WI38 (cell line): Measurements from ENCODE around the gene TECTB.

Experiments used
- H3K4me3 ChIP-seq: 2 replicates; pipeline ENCODE4 v1.5.1; 2011; ENCODE audit warnings: low read depth, mild to moderate bottlenecking, control low read depth, low read length
- CTCF ChIP-seq: IDR thresholded peaks from 2 replicates; pipeline ENCODE4 v1.5.1; 2012; ENCODE audit warnings: low read depth, mild to moderate bottlenecking, control low read depth, low read length

TECTB gene

DNA sequence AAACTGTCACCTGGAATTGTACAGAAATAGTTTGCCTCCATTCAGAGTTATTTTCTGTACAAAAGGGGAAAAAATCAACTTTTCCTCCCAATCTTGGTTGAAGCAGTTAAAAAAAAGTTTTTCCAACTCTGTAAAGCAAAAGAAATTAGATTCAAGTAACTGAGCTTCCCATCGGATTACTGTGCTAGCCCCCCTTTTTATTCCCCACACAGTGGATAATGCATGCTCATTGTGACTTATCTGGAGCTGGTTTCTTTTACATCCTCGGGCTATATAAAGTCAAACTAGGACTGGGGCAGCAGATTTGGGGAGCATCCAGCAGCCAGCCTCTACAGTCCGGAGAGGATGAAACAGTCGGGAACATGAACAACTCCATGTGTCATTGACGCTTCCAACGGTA, at the start of gene TECTB:
Gene TECTB (plus strand): TSS at position 301 of the 400 bp plus-strand sequence. CDS start 335 bp downstream, outside the sequence.
- no peak for TF ChIP-seq CTCF
- no peak within 1 kb of the TSS for H3K4me3 ChIP-seq

GRCh38 chr10:112235141-112235540, 48.1 kb upstream of the TECTB start:
- TF ChIP-seq CTCF, result no peak
- no peak overlapping the region for H3K4me3 ChIP-seq

DNA sequence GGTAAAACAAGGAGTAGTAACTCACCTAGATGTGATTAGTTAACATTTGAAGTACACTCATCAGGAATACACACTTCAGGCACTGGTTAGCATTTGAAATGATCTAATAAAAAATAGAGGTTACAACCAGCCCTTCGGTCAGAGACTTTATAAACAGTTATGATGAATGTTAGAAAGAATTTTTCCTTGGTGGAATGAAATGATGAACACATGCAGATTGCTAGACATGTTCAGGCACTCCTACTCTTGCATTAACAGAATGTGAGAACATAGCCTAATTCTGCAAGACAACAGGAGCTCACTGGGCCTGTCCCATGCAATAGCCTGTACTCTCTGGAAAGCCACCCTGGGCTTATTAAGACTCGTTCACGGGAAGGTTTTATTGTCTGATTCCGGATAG, 47.3 kb upstream of the TECTB start:
- no peak for TF ChIP-seq CTCF
- no peak overlapping the region for H3K4me3 ChIP-seq

GRCh38 chr10:112236486-112236885, 46.7 kb upstream of the TECTB start:
- TF ChIP-seq CTCF, result no peak
- H3K4me3 ChIP-seq, result no peak overlapping the region

DNA sequence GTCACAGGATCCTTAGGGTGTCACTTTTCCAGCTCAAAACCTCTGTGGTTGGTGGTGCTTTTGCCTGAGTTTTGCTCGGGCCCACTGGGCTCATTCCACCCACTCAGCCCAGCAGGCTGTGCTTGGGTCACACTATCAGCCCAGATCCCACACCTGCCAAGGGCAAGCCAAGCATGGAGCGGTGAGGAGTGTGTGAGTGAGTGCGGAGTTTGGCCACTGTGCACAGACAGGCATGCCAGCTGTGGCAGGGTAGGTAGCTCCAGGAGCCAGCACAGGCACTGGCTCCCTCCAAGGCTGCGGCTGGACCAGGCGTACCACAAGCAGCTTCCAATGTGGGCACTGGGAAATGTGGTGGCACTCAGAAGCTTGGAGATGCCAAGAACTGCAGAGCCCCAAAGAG, 43.9 kb upstream of the TECTB start:
- no peak for TF ChIP-seq CTCF

DNA sequence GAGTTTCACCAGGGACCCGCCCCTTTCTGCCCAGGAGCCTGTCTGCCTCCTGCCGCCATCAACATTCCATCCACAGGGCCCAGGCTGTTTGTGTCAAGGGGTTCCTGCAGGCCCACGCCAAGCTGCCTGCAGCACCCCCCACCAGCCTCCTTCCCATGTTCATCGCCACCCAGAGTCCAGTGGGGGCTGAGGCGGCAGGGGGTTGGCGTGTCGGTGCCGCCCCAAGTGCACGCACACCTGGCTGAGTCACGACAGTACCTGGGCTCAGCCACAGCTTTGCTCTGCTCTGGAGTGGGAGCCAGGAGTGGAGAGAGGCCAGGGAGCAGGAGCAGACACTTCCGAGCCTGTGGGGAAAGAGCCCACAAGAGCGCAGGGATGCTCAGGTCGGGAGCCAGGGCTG, 42.8 kb upstream of the TECTB start:
- H3K4me3 ChIP-seq, result no peak overlapping the region
- no peak for TF ChIP-seq CTCF

More for the DNA sequence above, 43.9 kb upstream of the TECTB start:
- H3K4me3 ChIP-seq, result no peak overlapping the region

DNA sequence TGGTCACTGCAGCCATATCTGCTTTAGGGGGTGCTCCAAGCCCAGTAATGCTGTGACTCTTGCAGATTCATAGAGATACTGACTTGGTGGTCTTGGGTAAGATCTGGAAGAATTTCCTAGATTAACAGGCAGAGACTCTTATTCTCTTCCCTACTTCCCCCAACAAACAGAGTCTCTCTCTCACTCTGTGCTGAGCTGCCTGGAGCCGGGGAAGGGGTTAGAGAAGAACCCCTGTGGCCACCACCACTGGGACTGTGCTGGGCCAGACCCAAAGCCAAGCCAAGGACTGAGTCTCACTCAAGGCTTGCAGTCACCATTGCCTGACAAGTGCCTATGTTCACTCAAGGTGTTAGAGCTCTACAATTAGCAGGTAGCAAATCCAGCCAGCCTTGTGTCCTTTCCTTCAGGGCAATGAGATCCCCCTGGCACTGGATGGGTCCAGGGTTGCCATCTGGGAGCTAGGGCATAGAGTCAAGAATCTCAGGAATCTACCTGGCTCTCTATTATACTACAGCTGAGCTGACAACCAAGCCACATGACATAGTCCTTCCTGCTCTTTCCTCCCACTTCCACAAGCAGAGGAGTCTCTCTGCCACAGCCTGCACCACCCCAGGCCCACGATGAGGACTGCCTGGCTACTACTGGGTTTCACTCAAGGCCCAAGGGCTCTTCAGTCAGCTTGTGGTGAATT, 41.4 kb upstream of the TECTB start:
- no peak overlapping the region for H3K4me3 ChIP-seq
- no peak for TF ChIP-seq CTCF
